NCI-H1105 (cell line): Measurements from ENCODE around the gene SECTM1.
"Not testable (repeated sequence)": the region's sequence is repeated elsewhere in the genome, so short reads cannot be mapped to it uniquely, and the experiment has no call there.

Experiments used
- DNase-seq: peaks from one replicate; lab custom pipeline; 2025; lab: John Stamatoyannopoulos, UW

SECTM1 gene

GRCh38 chr17:82333279-82334171, at the start of gene SECTM1:
TSS of gene SECTM1 (minus strand) at chr17:82333766. CDS start at chr17:82327240, 6,526 bp downstream.
- DNase-seq, result no peak

DNA sequence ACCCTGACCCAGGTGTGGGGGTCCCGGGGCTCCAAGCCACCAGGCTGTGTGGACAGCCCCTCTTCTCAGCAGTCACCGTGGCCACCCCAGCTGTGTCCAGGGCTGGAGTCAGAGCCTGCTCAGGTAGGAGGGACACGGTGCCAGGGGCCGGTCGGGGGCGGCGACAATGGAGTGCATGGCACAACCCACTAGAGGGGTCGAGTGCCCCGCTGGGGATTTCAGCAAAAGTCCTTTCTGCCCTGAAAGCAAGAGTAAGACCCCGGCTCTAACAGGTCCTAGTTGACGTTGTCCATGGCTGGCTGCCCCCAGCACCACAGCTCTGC, 49.3 kb upstream of the SECTM1 start:
- no peak for DNase-seq

GRCh38 chr17:82382220-82382932, 48.8 kb upstream of the SECTM1 start:
- DNase-seq, result not testable (repeated sequence)

DNA sequence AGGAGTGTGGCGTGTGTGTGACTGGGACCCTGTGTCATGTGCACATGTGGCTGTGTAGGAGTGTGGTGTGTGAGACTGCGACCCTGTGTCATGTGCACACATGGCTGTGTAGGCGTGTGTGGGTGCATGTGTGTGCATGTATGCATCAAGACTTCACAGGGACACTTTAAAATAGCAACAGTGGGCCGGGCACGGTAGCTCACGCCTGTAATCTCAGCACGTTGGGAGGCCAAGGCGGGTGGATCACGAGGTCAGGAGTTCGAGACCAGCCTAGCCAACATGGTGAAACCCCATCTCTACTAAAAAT, 48.1 kb upstream of the SECTM1 start:
- not testable (repeated sequence) for DNase-seq

GRCh38 chr17:82380860-82381702, 47.5 kb upstream of the SECTM1 start:
- no peak for DNase-seq

GRCh38 chr17:82378741-82379021, 45.1 kb upstream of the SECTM1 start:
- no peak for DNase-seq

DNA sequence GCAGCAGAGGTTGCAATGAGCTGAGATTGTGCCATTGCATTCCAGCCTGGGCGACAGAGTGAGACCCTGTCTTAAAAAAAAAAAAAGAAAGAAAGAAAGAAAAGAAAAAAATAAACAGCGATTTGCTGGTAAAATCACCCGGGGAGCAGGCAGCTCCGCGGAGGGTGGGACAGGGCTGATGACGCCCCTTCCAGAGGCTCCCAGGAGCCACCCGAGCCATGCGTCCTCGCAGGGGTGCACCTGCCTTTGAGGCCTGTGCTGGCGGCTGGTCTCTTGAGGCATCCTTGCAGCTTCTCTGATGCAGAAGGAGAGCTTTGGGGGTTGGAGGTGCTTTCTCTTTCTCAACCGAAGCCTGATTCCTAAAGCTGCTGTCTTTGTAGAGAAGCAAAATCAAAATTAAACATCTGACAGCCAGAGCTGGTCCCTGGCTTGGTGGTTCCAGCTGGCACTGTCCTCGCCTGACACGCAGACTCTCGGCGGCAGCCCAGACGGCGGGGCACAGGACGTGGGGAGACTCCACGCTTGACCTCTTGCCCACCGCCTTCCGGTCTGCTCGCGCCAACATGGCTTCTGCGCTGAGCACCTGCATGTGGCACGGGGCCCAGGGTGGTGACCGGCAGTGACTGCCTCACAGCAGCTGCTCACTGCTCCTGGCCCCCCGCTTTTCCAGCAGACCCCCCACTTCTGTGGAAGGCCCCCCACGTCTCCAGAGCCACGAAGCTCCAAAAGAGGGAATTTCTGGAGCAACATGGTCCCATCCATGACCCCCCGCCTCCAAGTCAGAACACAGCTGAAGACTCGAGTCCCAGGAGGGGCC, 44.6 kb upstream of the SECTM1 start:
- no peak for DNase-seq

GRCh38 chr17:82377294-82377693, 43.7 kb upstream of the SECTM1 start:
- not testable (repeated sequence) for DNase-seq

DNA sequence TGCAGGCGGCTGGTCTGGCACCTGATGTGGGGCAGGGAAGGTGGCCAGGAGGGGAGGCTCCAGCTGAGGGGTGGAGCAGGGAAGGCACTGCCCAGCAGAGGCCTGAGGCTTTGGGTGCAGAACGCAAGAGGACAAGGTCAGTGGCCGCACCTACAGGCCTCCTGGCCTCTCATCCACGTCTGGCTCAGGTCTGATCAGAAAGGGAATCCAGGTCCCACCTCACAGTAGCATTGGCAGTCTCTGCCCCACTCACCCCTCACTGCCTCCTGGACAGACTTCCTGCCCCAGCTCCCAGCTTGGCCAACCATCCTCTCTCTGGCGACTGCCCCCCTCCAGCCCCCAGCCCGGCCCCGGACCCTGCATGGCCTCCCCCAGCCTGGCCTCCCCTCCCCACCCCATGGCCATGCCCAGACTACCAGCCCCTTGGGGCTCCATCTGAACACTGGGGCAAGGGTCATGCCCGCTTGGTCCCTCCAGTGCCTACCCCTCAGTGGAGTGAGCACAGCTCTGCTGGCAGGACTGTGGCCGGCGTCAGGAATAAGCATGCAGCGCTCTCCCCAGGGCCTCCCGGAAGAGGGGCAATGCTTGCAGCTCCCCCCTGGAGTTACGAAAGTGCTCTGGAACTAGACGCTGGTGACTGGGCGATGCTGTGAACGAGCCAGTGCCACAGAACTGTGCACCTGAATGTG, 42.6 kb upstream of the SECTM1 start:
- DNase-seq, result no peak

GRCh38 chr17:82375359-82376041, 41.9 kb upstream of the SECTM1 start:
- DNase-seq, result no peak

- no peak for DNase-seq
Measured at GRCh38 chr17:82374626-82375331, 41.2 kb upstream of the SECTM1 start.

- no peak for DNase-seq
Measured at GRCh38 chr17:82373731-82374625, 40.4 kb upstream of the SECTM1 start.

DNA sequence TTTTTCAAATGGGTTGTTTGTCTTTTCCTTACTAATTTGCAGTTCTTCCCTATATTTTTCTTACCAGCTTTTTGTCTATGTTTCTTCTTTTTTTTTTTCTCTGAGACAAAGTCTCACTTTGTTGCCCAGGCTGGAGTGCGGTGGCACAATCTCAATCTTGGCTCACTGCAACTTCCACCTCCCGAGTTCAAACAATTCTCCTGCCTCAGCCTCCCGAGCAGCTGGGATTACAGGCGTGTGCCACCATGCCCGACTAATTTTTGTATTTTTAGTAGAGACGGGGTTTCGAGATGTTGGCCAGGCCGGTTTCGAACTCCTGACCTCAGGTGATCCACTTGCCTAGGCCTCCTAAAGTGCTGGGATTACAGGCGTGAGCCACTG, 39.5 kb upstream of the SECTM1 start:
- not testable (repeated sequence) for DNase-seq

- no peak for DNase-seq
Measured at GRCh38 chr17:82372249-82373071, 38.9 kb upstream of the SECTM1 start.

DNA sequence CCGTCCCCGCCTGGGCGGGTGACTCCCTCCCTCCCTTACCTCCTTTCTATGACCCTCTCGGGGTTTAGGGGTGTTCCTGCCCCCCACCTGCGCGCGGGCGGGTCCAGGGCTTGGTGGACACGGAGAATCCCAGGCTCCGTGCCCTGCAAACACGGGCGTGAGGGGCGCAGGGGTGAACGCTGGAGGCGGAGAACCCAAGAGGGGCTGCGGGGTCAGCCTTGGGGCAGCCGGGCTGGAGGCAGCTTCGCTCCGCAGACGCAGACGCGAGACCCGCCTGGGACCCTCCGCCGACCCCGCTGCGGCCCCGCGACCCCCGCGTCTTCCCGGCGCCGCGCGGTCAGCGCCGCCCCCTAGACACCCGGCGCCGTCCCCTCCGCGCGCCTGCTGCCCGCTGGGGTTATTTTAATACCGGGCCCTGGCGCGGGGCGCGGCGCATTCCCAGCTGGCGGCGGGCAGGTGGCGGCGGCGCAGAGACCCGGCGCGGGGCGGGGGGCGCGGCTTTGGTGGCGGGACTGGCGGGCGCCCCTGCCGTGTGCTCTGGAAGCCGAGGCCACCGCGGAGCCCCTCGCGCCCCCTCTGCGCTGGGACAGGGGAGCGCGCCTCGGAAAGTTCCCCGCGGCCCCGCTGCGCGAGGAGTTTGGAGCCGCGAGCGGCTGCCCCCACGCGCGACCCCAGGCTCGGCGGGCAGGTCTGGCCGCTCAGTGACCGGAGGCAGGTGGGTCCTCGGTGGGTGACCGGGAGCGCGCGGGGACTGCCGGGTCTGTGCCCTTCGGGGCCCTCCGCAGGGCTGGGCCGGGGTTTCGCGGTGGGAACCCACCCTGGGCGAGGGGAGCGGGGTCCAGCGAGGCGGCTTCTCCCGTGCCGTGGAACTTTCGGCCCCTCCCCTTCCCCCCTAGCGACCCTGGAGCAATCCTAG, 38.0 kb upstream of the SECTM1 start, which contains the start of gene UTS2R:
Gene UTS2R, plus strand, starts transcription at position 433 of the 916 bp plus-strand sequence. CDS start 2,560 bp downstream, outside the sequence.
- DNase-seq, result no peak

GRCh38 chr17:82370471-82371332, 37.1 kb upstream of the SECTM1 start:
- no peak for DNase-seq
